Liver (tissue), 9 donors: Measurements from ENCODE around the gene DNHD1. TPM values are rescaled to one million over a fixed set of nuclear protein-coding genes. Genes with fewer than 3 reads are reported as not detected.

Experiments used
- DNase-seq: peaks from one replicate; pipeline ENCODE4 v3.0.0-alpha.2; 2017; ENCODE audit warnings: low spot score
- H3K27ac ChIP-seq, 2 donors: one replicate each; pipeline ENCODE4 v1.7.0; 2013; ENCODE audit warnings: inconsistent platforms in 2 of 2, low read length in 2 of 2, control low read depth in 1 of 2, low read depth in 1 of 2, mild to moderate bottlenecking in 1 of 2
- H3K27me3 ChIP-seq, 4 donors: one replicate each; pipeline versions ENCODE4 v1.6.1 to v1.7.0; 2013; ENCODE audit warnings: low read length in 3 of 4, inconsistent platforms in 1 of 4, mild to moderate bottlenecking in 1 of 4, moderate library complexity in 1 of 4; ENCODE audit not compliant: control insufficient read depth in 4 of 4, insufficient read depth in 4 of 4
- H3K36me3 ChIP-seq, 4 donors: one replicate each; pipeline versions ENCODE4 v1.6.1 to v1.7.0; 2013; ENCODE audit warnings: low read length in 3 of 4, mild to moderate bottlenecking in 3 of 4, low read depth in 1 of 4, moderate library complexity in 1 of 4; ENCODE audit not compliant: control insufficient read depth in 4 of 4, insufficient read depth in 3 of 4
- H3K4me1 ChIP-seq, 4 donors: one replicate each; pipeline versions ENCODE4 v1.6.1 to v1.7.0; 2013; ENCODE audit warnings: low read length in 3 of 4, mild to moderate bottlenecking in 3 of 4, moderate library complexity in 1 of 4; ENCODE audit not compliant: control insufficient read depth in 4 of 4, insufficient read depth in 4 of 4
- H3K4me3 ChIP-seq, 3 donors: one replicate each; pipeline versions ENCODE4 v1.6.1 to v1.7.0; 2013; ENCODE audit warnings: low read length in 3 of 3, control low read depth in 1 of 3, low read depth in 1 of 3, mild to moderate bottlenecking in 1 of 3
- H3K9ac ChIP-seq, 2 donors: one replicate each; pipeline ENCODE4 v1.7.0; 2013; ENCODE audit warnings: low read length in 2 of 2, mild to moderate bottlenecking in 2 of 2, moderate library complexity in 2 of 2, control low read depth in 1 of 2, low read depth in 1 of 2
- H3K9me3 ChIP-seq, 4 donors: one replicate each; pipeline versions ENCODE4 v1.6.1 to v1.7.0; 2013; ENCODE audit warnings: low read length in 3 of 4; ENCODE audit not compliant: control insufficient read depth in 4 of 4
- CTCF ChIP-seq: fragments of 150-350 bp; IDR thresholded peaks from 2 replicates; pipeline ENCODE4 v1.5.1; 2017; ENCODE audit warnings: improper control_type of control experiment, low read depth, low read length; ENCODE audit not compliant: missing input control
- EGR1 ChIP-seq, 2 donors: IDR thresholded peaks; 2 replicates each; pipeline ENCODE4 v1.6.1; 2016 to 2018; ENCODE audit warnings: antibody characterized with exemption in 2 of 2, low read depth in 2 of 2
- FOXA2 ChIP-seq: IDR thresholded peaks from 2 replicates; pipeline ENCODE4 v1.6.1; 2016; ENCODE audit warnings: antibody characterized with exemption
- HNF4A ChIP-seq, 2 donors: conservative IDR thresholded peaks; 2 replicates each; pipeline ENCODE4 v1.6.1; 2016; ENCODE audit warnings: antibody characterized with exemption in 2 of 2, mild to moderate bottlenecking in 2 of 2
- HNF4G ChIP-seq: IDR thresholded peaks from 2 replicates; pipeline ENCODE4 v1.6.1; 2016; ENCODE audit warnings: antibody characterized with exemption
- JUND ChIP-seq, 2 donors: IDR thresholded peaks; 2 replicates each; pipeline ENCODE4 v1.6.1; 2016; ENCODE audit warnings: antibody characterized with exemption in 2 of 2
- MAX ChIP-seq: IDR thresholded peaks from 2 replicates; pipeline ENCODE4 v1.6.1; 2016; ENCODE audit warnings: antibody characterized with exemption
- RAD21 ChIP-seq, 2 donors: IDR thresholded peaks; 2 replicates each; pipeline ENCODE4 v1.6.1; 2016; ENCODE audit warnings: antibody characterized with exemption in 2 of 2, mild to moderate bottlenecking in 2 of 2
- RXRA ChIP-seq, 2 donors: IDR thresholded peaks; 2 replicates each; pipeline ENCODE4 v1.6.1; 2017 to 2018; ENCODE audit warnings: antibody characterized with exemption in 2 of 2, mild to moderate bottlenecking in 1 of 2
- SP1 ChIP-seq: IDR thresholded peaks from 2 replicates; pipeline ENCODE4 v1.6.1; 2018; ENCODE audit warnings: antibody characterized with exemption, mild to moderate bottlenecking
- TAF1 ChIP-seq: conservative IDR thresholded peaks from 2 replicates; pipeline ENCODE4 v1.6.1; 2016; ENCODE audit warnings: antibody characterized with exemption, mild to moderate bottlenecking
- YY1 ChIP-seq: IDR thresholded peaks from 2 replicates; pipeline ENCODE4 v1.6.1; 2016; ENCODE audit warnings: antibody characterized with exemption, mild to moderate bottlenecking
- WGBS: extraction: QIAGEN DNeasy Blood & Tissue Kit; methylation state at CpG from one replicate; pipeline ENCODE4 v1.1.7; 2013; 5-methylcytosine and 5-hydroxymethylcytosine counted together
- polyA plus RNA-seq, 2 donors: library from polyadenylated mRNA; stranded (reverse) in 1 of 2; unstranded in 1 of 2; fragments of 200-250 nt in 1 of 2; fragments of >200 nt in 1 of 2; fragmentation: Nextera tagmentation in 1 of 2; extraction: Ambion mirVana in 1 of 2; gene quantifications; one replicate each; pipeline versions ENCODE4 v1.2.1 to v1.2.3, GENCODE V29; 2013 to 2015
- total RNA-seq, 2 donors: library from RNA; depleted of rRNA; stranded (reverse); fragments of >200 nt; gene quantifications; one replicate each; pipeline ENCODE4 v1.2.3, GENCODE V29; 2014
- TF ChIP-seq, protein P1 (sequence below): IDR thresholded peaks from 2 replicates; pipeline ENCODE4 v1.6.1; 2016; ENCODE audit warnings: antibody characterized with exemption
- TF ChIP-seq, protein P2 (sequence below): IDR thresholded peaks from 2 replicates; pipeline ENCODE4 v1.6.1; 2016; ENCODE audit warnings: antibody characterized with exemption
- TF ChIP-seq, protein P3 (sequence below): IDR thresholded peaks from 2 replicates; pipeline ENCODE4 v1.6.1; 2016; ENCODE audit warnings: antibody characterized with exemption, mild to moderate bottlenecking
- donor health status: healthy.
- donor health status: healthy.
- donor health status: healthy.
- donor health status: healthy.
- donor health status: healthy.

DNHD1 gene
- total and polyA plus RNA-seq, 4 donors = 2.1 to 23.6 (median 5.0) TPM

DNA sequence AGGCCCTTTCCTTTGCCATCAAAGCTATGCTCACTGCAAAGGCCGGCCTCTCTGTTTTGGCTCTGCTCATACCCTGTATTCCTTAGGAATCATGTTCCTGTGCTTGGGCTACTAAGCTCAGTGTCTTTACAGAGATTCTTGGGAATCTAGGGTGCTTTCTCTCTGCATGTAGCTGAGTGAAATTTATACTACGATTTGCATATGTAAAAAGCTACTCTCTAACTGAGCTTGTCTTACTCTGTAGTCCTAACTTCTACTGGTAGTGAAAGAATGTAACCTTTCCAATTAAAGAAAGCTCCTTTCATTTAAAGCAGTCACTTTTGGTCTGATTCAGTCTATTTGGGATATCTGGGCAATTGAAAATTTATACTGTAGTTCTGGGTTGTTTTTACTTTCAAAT is 32.2 kb downstream of the DNHD1 start:
- Histone ChIP-seq H3K4me3 (no peak overlapping the region), H3K4me1 (no peaks in the 10 kb centered on the region), H3K27me3 (no peaks in the 10 kb centered on the region), H3K27ac (no peak overlapping the region), H3K9ac (no peak overlapping the region), H3K36me3 (peaks cover 0 to 12% (median 2%) of the 10 kb centered on the region in 4 donors), H3K9me3 (no peaks in the 10 kb centered on the region)
- WGBS = 92% methylated on average over 2 of the region's 2 CpGs
- TF ChIP-seq RAD21 (IDR thresholded peaks at IDR 0.05) (no peak), FOXA2 (no peak), JUND (IDR thresholded peaks at IDR 0.05) (no peak), SP1 (no peak), EGR1 (IDR thresholded peaks at IDR 0.05; ENCODE audit: low read depth in 2 of 2) (no peak), HNF4A (conservative IDR thresholded peaks at IDR 0.05) (no peak), MAX (no peak), CTCF (no peak), TAF1 (no peak), HNF4G (no peak)
- no peak for DNase-seq

- WGBS = 96% methylated on average over 2 of the region's 2 CpGs
- DNase-seq = no peak
- TF ChIP-seq MAX (no peak), YY1 (no peak), EGR1 (IDR thresholded peaks at IDR 0.05; ENCODE audit: low read depth in 2 of 2) (no peak), HNF4A (conservative IDR thresholded peaks at IDR 0.05) (no peak), HNF4G (no peak), SP1 (no peak), RXRA (IDR thresholded peaks at IDR 0.05) (no peak), RAD21 (IDR thresholded peaks at IDR 0.05) (no peak)
- TF ChIP-seq, protein P1, sequence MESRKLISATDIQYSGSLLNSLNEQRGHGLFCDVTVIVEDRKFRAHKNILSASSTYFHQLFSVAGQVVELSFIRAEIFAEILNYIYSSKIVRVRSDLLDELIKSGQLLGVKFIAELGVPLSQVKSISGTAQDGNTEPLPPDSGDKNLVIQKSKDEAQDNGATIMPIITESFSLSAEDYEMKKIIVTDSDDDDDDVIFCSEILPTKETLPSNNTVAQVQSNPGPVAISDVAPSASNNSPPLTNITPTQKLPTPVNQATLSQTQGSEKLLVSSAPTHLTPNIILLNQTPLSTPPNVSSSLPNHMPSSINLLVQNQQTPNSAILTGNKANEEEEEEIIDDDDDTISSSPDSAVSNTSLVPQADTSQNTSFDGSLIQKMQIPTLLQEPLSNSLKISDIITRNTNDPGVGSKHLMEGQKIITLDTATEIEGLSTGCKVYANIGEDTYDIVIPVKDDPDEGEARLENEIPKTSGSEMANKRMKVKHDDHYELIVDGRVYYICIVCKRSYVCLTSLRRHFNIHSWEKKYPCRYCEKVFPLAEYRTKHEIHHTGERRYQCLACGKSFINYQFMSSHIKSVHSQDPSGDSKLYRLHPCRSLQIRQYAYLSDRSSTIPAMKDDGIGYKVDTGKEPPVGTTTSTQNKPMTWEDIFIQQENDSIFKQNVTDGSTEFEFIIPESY = no peak
- TF ChIP-seq, protein P2, sequence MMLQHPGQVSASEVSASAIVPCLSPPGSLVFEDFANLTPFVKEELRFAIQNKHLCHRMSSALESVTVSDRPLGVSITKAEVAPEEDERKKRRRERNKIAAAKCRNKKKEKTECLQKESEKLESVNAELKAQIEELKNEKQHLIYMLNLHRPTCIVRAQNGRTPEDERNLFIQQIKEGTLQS = no peak
- TF ChIP-seq, protein P3, sequence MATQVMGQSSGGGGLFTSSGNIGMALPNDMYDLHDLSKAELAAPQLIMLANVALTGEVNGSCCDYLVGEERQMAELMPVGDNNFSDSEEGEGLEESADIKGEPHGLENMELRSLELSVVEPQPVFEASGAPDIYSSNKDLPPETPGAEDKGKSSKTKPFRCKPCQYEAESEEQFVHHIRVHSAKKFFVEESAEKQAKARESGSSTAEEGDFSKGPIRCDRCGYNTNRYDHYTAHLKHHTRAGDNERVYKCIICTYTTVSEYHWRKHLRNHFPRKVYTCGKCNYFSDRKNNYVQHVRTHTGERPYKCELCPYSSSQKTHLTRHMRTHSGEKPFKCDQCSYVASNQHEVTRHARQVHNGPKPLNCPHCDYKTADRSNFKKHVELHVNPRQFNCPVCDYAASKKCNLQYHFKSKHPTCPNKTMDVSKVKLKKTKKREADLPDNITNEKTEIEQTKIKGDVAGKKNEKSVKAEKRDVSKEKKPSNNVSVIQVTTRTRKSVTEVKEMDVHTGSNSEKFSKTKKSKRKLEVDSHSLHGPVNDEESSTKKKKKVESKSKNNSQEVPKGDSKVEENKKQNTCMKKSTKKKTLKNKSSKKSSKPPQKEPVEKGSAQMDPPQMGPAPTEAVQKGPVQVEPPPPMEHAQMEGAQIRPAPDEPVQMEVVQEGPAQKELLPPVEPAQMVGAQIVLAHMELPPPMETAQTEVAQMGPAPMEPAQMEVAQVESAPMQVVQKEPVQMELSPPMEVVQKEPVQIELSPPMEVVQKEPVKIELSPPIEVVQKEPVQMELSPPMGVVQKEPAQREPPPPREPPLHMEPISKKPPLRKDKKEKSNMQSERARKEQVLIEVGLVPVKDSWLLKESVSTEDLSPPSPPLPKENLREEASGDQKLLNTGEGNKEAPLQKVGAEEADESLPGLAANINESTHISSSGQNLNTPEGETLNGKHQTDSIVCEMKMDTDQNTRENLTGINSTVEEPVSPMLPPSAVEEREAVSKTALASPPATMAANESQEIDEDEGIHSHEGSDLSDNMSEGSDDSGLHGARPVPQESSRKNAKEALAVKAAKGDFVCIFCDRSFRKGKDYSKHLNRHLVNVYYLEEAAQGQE = no peak
These were observed 33.8 kb downstream of the DNHD1 start for GRCh38 chr11:6530848-6531247.

More at GRCh38 chr11:6530848-6531247, 33.8 kb downstream of the DNHD1 start:
- no peak overlapping the region for H3K27ac ChIP-seq
- peaks cover 0 to 12% (median 2%) of the 10 kb centered on the region in 4 donors for H3K36me3 ChIP-seq
- H3K4me1 ChIP-seq = no peaks in the 10 kb centered on the region
- H3K9ac ChIP-seq = peak overlapping the region in 1 of 2 donors; percentile 4
- no peaks in the 10 kb centered on the region for H3K27me3 ChIP-seq
- H3K4me3 ChIP-seq = no peak overlapping the region
- H3K9me3 ChIP-seq = no peaks in the 10 kb centered on the region
